CD4-positive, alpha-beta T cell (primary cell): Measurements from ENCODE around the gene TDRD9. TPM values are rescaled to one million over a fixed set of nuclear protein-coding genes. Genes with fewer than 3 reads are reported as not detected.

ENCODE experiments used
- ATAC-seq: fragments of 200-7000 bp; cut with Tn5 transposase; one replicate; pipeline ENCODE4 v1.10.0; 2022; ENCODE audit warnings: mild to moderate bottlenecking; ENCODE audit not compliant: poor library complexity
- CTCF ChIA-PET: fragments of 350-600 bp; sonication (Branson Sonifier 250); formaldehyde crosslinking; loops from one replicate; lab custom pipeline; 2021; ENCODE audit warnings: antibody characterized with exemption, inconsistent platforms; lab: Charles Lee
- POLR2A ChIA-PET: fragments of 350-600 bp; sonication (Branson Sonifier 250); formaldehyde crosslinking; loops from one replicate; lab custom pipeline; 2021; ENCODE audit warnings: antibody characterized with exemption, inconsistent platforms; lab: Charles Lee
- DNase-seq, 14 experiments: peaks; one replicate each; pipeline ENCODE4 v3.0.0-alpha.2; 2013 to 2020; ENCODE audit warnings: mixed read lengths in 2 of 14
- H3K27ac ChIP-seq, 2 donors: one replicate each; pipeline versions ENCODE4 v1.5.1 to v1.7.0; 2013; ENCODE audit warnings: low read length in 2 of 2, low read depth in 1 of 2, mild to moderate bottlenecking in 1 of 2
- H3K27me3 ChIP-seq, 2 experiments: 1 replicate in 1 of 2; 2 replicates in 1 of 2; pipeline versions ENCODE4 v1.6.1 to v1.7.0; 2013; ENCODE audit warnings: low read length in 2 of 2, control low read depth in 1 of 2, mild to moderate bottlenecking in 1 of 2, moderate library complexity in 1 of 2; ENCODE audit not compliant: insufficient read depth in 2 of 2, control insufficient read depth in 1 of 2
- H3K36me3 ChIP-seq: one replicate; pipeline ENCODE4 v1.6.1; 2013; ENCODE audit warnings: low read length, control low read depth; ENCODE audit not compliant: insufficient read depth
- H3K4me1 ChIP-seq: one replicate; pipeline ENCODE4 v1.6.1; 2013; ENCODE audit warnings: low read length, control low read depth; ENCODE audit not compliant: insufficient read depth
- H3K4me3 ChIP-seq: one replicate; pipeline ENCODE4 v1.5.1; 2013; ENCODE audit warnings: mild to moderate bottlenecking, low read length, moderate library complexity
- H3K9me3 ChIP-seq, 2 experiments: 1 replicate in 1 of 2; 2 replicates in 1 of 2; pipeline versions ENCODE4 v1.6.1 to v1.7.0; 2013; ENCODE audit warnings: low read length in 2 of 2, mild to moderate bottlenecking in 2 of 2, control low read depth in 1 of 2, moderate library complexity in 1 of 2; ENCODE audit not compliant: control insufficient read depth in 1 of 2, insufficient read depth in 1 of 2
- H3K27ac Mint-ChIP-seq: one replicate; pipeline ENCODE4 v1.8.0; 2020; ENCODE audit warnings: mixed read lengths
- H3K27me3 Mint-ChIP-seq: one replicate; pipeline ENCODE4 v1.8.0; 2021; ENCODE audit warnings: mixed read lengths
- H3K36me3 Mint-ChIP-seq: one replicate; pipeline ENCODE4 v1.8.0; 2021; ENCODE audit warnings: low read depth, mixed read lengths
- H3K4me1 Mint-ChIP-seq: one replicate; pipeline ENCODE4 v1.8.0; 2021; ENCODE audit warnings: low read depth, mixed read lengths
- H3K4me3 Mint-ChIP-seq: one replicate; pipeline ENCODE4 v1.8.0; 2020; ENCODE audit warnings: mild to moderate bottlenecking, mixed read lengths
- H3K9me3 Mint-ChIP-seq: one replicate; pipeline ENCODE4 v1.8.0; 2020; ENCODE audit warnings: mixed read lengths
- intact Hi-C, 2 experiments: fragments of 100-400 bp; cut with DNase I in 1 of 2; cut with micrococcal nuclease in 1 of 2; formaldehyde crosslinking; loops; one replicate each; pipeline versions ENCODE4 v1.15.1 to v1.9.0; 2023 to 2025; cut with DNase I, micrococcal nuclease
- total RNA-seq, 174 experiments: library from RNA in 2 of 174; stranded (reverse) in 2 of 174; gene quantifications; one replicate each; pipeline ENCODE4 v1.2.3 and lab custom pipeline; 2021 to 2026
- TF ChIP-seq, protein P1 (sequence below): fragments of 200-600 bp; IDR thresholded peaks from one replicate; pipeline ENCODE4 v1.8.0; 2022; ENCODE audit warnings: antibody characterized with exemption, mild to moderate bottlenecking

TDRD9 gene
- total RNA-seq, 2 experiments from 2014 or later, result 0.17 to 0.27 TPM

DNA sequence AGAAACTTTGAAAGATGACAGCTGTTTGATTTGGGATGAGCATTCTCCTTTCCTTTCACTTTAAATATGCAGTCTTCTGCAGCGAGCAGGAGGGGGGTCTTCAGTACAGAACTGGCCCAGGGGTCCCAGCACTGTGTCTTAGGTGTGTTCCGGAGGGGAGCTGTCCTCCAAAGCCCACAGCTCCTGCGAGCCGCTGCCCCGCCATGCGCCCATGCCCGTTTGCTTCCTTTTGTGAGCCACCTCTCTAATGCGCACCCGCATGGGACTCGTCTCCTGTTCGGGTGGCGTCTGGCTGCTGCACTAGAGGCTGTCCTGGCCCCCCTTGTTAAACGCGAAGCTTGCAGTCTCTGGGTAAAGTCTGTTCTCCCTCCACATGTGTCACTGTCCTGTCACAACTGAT, 108.8 kb downstream of the TDRD9 start:
- no peaks in the 10 kb centered on the region for H3K27me3 ChIP-seq
- H3K4me1 ChIP-seq, result no peaks in the 10 kb centered on the region
- Mint-ChIP-seq H3K27ac (no peak overlapping the region), H3K36me3 (no peaks in the 10 kb centered on the region), H3K4me1 (no peaks in the 10 kb centered on the region), H3K27me3 (peaks cover 42% of the 10 kb centered on the region), H3K4me3 (no peak overlapping the region), H3K9me3 (no peaks in the 10 kb centered on the region)
- intact Hi-C loops, result no loop called here
- POLR2A ChIA-PET, result no interaction called here
- H3K4me3 ChIP-seq, result no peak overlapping the region
- H3K36me3 ChIP-seq, result no peaks in the 10 kb centered on the region
- no peak for ATAC-seq
- H3K9me3 ChIP-seq, result no peaks in the 10 kb centered on the region
- CTCF ChIA-PET, result no interaction called here
- no peak overlapping the region for H3K27ac ChIP-seq
- no peak for DNase-seq
- TF ChIP-seq, protein P1, sequence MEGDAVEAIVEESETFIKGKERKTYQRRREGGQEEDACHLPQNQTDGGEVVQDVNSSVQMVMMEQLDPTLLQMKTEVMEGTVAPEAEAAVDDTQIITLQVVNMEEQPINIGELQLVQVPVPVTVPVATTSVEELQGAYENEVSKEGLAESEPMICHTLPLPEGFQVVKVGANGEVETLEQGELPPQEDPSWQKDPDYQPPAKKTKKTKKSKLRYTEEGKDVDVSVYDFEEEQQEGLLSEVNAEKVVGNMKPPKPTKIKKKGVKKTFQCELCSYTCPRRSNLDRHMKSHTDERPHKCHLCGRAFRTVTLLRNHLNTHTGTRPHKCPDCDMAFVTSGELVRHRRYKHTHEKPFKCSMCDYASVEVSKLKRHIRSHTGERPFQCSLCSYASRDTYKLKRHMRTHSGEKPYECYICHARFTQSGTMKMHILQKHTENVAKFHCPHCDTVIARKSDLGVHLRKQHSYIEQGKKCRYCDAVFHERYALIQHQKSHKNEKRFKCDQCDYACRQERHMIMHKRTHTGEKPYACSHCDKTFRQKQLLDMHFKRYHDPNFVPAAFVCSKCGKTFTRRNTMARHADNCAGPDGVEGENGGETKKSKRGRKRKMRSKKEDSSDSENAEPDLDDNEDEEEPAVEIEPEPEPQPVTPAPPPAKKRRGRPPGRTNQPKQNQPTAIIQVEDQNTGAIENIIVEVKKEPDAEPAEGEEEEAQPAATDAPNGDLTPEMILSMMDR, result no peak

DNA sequence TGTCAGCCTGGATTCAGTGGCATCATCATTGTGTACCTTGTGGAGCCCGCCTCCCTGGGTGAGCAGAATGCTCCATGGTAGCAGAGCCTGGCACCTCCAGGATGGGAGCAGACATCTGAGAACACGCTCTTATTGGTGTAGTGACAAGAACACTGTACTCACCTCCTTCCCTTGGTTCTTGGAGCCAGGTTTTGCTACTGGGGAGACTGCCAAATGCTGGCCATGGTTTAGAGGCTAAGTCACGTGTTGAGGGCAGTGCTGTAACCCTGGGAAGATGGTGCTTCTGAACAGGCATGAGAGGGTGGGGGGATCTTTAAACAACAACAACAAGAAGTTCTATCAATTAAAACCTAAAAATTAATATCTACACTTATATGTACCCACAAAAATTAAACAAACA, 109.6 kb downstream of the TDRD9 start:
- no peaks in the 10 kb centered on the region for H3K4me1 Mint-ChIP-seq
- ChIA-PET POLR2A (no interaction called here), CTCF (no interaction called here)
- Histone ChIP-seq H3K9me3 (no peaks in the 10 kb centered on the region), H3K27ac (no peak overlapping the region), H3K4me1 (no peaks in the 10 kb centered on the region), H3K4me3 (no peak overlapping the region), H3K27me3 (no peaks in the 10 kb centered on the region), H3K36me3 (no peaks in the 10 kb centered on the region)
- H3K9me3 Mint-ChIP-seq, result no peaks in the 10 kb centered on the region
- intact Hi-C loops, result no loop called here
- H3K27me3 Mint-ChIP-seq, result peaks cover 37% of the 10 kb centered on the region
- TF ChIP-seq, protein P1, result no peak
- no peak overlapping the region for H3K4me3 Mint-ChIP-seq
- no peaks in the 10 kb centered on the region for H3K36me3 Mint-ChIP-seq
- DNase-seq (no peak), ATAC-seq (no peak)
- H3K27ac Mint-ChIP-seq, result no peak overlapping the region

DNA sequence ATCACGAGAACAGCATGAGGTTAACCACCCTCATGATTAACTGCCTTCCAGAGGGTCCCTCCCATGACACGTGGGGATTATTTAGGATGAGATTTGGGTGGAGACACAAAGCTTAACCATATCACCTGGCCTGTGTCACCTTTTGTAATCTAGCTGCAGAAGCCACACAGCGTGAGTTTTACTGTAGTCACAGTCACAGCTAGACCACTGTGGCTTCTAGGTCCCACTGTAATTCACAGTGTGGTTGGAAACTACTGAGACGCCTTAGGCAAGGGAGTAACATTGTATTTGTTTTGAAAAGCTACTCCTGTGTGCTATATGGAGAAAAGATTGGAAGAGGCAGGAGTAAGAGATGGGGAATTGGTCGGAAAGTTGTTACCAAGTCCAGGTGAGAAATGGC, 111.0 kb downstream of the TDRD9 start:
- ChIA-PET POLR2A (no interaction called here), CTCF (no interaction called here)

More for the DNA sequence above, 111.0 kb downstream of the TDRD9 start:
- H3K27me3 ChIP-seq, result no peaks in the 10 kb centered on the region
- H3K4me1 ChIP-seq, result no peaks in the 10 kb centered on the region
- H3K9me3 Mint-ChIP-seq, result no peaks in the 10 kb centered on the region
- H3K9me3 ChIP-seq, result no peaks in the 10 kb centered on the region
- DNase-seq (no peak), ATAC-seq (no peak)
- H3K27ac ChIP-seq, result no peak overlapping the region
- H3K4me3 Mint-ChIP-seq, result no peak overlapping the region
- no peaks in the 10 kb centered on the region for H3K36me3 ChIP-seq
- no peak overlapping the region for H3K4me3 ChIP-seq
- H3K4me1 Mint-ChIP-seq, result no peaks in the 10 kb centered on the region
- intact Hi-C loops, result no loop called here
- peaks cover 27% of the 10 kb centered on the region for H3K27me3 Mint-ChIP-seq
- TF ChIP-seq, protein P1, result no peak
- no peak overlapping the region for H3K27ac Mint-ChIP-seq
- no peaks in the 10 kb centered on the region for H3K36me3 Mint-ChIP-seq
